GM19099 (cell line): ENCODE measurements around the gene PROC.

Source experiments
- POLR2A ChIP-seq: IDR thresholded peaks from 3 replicates; pipeline ENCODE4 v1.6.1; 2011; ENCODE audit warnings: low read depth; ENCODE audit not compliant: insufficient read length; ENCODE audit errors: extremely low read depth

Gene PROC

GRCh38 chr2:127427376-127428056 is 9.3 kb downstream of the PROC start:
- no peak for TF ChIP-seq POLR2A

DNA sequence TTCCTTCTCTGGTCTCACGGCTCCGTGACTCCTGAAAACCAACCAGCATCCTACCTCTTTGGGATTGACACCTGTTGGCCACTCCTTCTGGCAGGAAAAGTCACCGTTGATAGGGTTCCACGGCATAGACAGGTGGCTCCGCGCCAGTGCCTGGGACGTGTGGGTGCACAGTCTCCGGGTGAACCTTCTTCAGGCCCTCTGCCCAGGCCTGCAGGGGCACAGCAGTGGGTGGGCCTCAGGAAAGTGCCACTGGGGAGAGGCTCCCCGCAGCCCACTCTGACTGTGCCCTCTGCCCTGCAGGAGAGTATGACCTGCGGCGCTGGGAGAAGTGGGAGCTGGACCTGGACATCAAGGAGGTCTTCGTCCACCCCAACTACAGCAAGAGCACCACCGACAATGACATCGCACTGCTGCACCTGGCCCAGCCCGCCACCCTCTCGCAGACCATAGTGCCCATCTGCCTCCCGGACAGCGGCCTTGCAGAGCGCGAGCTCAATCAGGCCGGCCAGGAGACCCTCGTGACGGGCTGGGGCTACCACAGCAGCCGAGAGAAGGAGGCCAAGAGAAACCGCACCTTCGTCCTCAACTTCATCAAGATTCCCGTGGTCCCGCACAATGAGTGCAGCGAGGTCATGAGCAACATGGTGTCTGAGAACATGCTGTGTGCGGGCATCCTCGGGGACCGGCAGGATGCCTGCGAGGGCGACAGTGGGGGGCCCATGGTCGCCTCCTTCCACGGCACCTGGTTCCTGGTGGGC is 10.0 kb downstream of the PROC start:
- no peak for TF ChIP-seq POLR2A

- no peak for TF ChIP-seq POLR2A
Observed at GRCh38 chr2:127428815-127429109, 10.5 kb downstream of the PROC start.

GRCh38 chr2:127429291-127429690 is 11.1 kb downstream of the PROC start:
- no peak for TF ChIP-seq POLR2A

- TF ChIP-seq POLR2A, result no peak
Observed at GRCh38 chr2:127429844-127430425, 11.7 kb downstream of the PROC start.

DNA sequence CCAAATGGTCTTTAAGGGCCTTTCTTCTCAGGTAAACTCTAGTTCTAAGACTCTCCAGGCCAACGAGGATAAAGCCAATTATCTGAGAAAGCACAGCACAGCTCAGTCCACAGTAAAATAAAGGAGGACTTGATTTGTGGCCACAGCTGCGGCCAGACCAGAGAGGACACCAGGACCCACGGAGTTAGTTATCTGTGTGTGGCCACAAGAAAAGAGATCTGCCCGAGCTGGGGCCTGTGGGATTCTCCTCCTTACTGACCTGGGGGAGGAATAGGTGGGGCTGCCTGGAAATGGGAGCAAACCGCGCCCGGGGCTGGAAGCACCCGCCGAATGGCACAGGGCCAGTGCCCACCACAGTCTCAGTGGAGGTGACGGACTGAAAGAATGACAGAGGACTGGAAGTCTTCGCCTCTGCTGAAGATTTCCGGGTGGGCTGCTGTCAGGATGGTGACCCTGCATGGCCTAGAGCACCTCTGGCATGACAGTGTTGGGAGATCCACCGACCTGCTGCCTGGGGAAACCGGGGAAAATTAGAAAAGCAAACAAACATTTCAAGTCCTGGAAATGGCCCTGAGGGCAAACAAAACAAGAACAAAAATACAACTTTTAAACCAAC is 13.3 kb downstream of the PROC start:
- no peak for TF ChIP-seq POLR2A

DNA sequence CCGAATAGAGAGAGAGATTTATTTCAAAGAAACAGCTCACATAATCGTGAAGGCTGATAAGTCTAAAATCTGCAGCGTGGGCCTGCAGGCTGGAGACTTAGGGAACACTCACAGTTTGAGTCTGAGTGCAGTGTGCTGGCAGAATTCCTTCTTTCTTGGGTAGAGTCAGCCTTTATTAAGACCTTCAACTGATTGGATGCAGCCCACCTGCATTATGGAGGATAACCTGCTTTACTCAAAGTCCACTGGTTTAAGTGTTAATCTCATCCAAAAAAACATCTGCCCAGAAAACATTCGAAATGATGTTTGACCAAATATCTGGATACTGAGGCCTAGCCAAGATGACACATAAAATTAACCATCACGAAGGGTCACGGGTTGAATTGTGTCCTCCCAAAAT is 16.3 kb downstream of the PROC start:
- no peak for TF ChIP-seq POLR2A

- TF ChIP-seq POLR2A, result no peak
Observed at GRCh38 chr2:127437056-127437455, 18.8 kb downstream of the PROC start.

- TF ChIP-seq POLR2A, result no peak
Observed at GRCh38 chr2:127437781-127438726, 19.8 kb downstream of the PROC start.

- no peak for TF ChIP-seq POLR2A
Observed at GRCh38 chr2:127439343-127439742, 21.1 kb downstream of the PROC start.

DNA sequence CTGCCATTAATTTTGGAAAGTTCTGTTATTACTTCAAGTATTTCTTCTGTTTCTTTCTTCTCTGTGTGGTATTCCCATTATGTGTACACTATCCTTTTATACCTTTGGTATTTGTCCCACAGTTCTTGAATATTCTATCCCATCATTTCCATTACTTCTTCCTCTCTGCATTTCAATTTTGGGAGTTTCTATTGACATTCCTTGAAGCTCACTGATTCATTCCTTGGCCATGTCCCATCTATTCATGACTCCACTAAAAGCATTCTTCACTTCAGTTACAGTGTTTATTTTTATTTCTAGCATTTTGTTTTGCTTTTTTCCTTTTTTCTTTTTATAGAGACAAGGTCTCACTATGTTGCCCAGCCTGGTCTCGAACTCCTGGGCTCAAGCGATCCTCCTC is 30.3 kb downstream of the PROC start:
- TF ChIP-seq POLR2A, result no peak

- TF ChIP-seq POLR2A, result no peak
Observed at GRCh38 chr2:127449414-127449813, 31.2 kb downstream of the PROC start.

- no peak for TF ChIP-seq POLR2A
Observed at GRCh38 chr2:127449898-127450297, 31.7 kb downstream of the PROC start.

DNA sequence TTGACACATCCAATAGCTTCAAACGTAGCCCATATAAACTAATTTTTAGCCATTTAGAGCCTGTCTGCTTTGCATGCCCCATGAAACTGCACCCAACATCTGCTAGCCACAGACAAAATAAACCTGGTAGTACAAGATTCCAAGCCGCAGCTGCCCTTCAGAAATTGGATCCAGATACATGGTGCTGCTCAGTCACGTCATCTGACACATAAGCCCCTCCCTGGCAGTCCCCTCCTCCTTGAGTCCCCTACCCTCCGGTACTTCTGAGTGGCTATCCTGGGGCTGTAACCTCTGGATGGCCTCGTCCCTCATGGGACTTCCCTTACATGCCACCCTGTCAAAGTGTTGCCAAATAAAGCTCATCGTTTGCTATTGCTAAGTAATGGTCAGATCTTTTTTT is 33.8 kb downstream of the PROC start:
- TF ChIP-seq POLR2A, result no peak

DNA sequence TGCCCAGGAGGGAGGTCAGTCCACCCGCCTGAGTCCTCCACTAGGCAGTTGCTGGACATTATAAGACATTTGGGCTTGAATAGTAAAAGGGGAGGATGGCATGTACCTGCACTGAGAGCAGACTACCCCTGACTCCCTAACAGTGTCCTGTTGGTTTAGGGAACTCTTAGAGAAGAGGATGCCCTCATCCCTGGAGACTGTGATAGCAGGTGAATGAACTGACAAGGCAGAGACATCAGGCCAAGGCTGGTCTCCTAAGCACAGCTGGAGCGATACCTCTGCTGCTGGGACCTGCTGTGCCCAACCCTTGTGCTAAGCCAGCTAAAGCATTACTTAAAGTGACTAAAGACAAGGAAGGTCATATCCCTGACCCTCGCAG is 34.8 kb downstream of the PROC start:
- TF ChIP-seq POLR2A, result no peak
